Measurements from ENCODE around the gene C1orf159.

DNA sequence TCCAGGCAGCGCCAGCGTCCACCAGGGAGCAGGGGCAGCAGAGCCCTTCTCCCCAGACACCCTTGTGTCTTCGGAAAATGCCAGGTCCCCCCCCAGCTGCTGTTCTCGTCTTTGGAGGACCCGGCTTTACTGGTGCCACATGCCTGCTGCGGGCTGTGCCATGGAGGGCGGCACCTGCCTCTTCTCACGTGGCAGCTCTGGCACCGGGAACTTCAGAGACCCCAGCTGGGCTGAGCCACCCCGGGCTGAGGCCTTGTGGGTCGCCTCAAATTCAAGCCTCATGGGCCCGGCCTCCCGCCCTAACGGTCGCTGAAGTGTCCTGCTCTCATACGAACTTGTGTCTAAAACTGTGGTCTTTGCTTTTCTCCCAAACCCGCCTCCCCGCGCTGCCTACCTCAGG lies 27.0 kb upstream of the C1orf159 start:
- TF ChIP-seq EZH2 (optimal IDR thresholded peaks at IDR 0.05; ENCODE audit: low read depth, low read length), result no peak
- TF ChIP-seq EZH2phosphoT487 (IDR thresholded peaks at IDR 0.05; ENCODE audit: low read length), result no peak
- TF ChIP-seq, protein P1, sequence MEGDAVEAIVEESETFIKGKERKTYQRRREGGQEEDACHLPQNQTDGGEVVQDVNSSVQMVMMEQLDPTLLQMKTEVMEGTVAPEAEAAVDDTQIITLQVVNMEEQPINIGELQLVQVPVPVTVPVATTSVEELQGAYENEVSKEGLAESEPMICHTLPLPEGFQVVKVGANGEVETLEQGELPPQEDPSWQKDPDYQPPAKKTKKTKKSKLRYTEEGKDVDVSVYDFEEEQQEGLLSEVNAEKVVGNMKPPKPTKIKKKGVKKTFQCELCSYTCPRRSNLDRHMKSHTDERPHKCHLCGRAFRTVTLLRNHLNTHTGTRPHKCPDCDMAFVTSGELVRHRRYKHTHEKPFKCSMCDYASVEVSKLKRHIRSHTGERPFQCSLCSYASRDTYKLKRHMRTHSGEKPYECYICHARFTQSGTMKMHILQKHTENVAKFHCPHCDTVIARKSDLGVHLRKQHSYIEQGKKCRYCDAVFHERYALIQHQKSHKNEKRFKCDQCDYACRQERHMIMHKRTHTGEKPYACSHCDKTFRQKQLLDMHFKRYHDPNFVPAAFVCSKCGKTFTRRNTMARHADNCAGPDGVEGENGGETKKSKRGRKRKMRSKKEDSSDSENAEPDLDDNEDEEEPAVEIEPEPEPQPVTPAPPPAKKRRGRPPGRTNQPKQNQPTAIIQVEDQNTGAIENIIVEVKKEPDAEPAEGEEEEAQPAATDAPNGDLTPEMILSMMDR (IDR thresholded peaks at IDR 0.05; ENCODE audit: low read length), result no peak
